ENCODE measurements around the gene PDCD4.

The PDCD4 gene

DNA sequence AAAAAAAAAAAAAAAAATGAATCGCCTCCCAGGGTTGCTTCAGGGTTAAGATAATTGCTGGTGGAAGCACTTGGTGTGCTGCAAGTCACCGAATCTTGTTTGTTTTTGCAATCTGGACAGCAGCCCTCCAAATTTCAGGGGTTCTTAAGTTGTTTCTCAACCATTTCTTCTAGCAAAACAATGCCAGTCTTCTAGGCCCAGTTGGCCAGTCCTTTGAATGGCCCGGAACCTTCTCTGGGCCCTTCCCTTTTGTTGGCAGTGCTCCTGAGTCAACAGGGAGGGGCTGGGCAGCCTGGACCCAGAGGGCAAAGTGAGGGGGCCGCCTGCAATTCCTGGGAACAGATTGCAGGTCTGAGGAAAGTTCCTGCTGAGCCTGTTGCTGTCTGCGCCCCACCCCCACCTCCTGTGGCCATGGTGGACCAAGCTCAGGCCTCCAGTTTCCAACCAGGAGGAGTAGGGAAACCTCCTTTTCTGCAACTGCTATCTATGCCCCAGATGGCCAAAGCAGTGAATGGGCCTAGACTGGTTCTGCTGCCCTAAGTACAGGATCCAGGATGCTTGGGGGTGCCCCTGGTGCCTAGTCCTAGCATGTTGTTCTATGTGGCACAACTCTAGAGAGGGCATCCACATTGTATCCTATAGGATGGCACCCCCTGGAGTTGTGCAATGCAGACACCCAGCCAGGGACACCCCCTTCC is 31.4 kb upstream of the PDCD4 start:
- H3K4me1 ChIP-seq (ENCODE audit: low read length), result peaks cover 57% of the 10 kb centered on the region
- H3F3A ChIP-seq (ENCODE audit: insufficient read depth, low read length), result peaks cover 25% of the 10 kb centered on the region
- no peaks in the 10 kb centered on the region for H3K79me2 ChIP-seq (ENCODE audit: low read length)
- H2AFZ ChIP-seq (ENCODE audit: low read length), result no peak overlapping the region
- TF ChIP-seq, protein P1, sequence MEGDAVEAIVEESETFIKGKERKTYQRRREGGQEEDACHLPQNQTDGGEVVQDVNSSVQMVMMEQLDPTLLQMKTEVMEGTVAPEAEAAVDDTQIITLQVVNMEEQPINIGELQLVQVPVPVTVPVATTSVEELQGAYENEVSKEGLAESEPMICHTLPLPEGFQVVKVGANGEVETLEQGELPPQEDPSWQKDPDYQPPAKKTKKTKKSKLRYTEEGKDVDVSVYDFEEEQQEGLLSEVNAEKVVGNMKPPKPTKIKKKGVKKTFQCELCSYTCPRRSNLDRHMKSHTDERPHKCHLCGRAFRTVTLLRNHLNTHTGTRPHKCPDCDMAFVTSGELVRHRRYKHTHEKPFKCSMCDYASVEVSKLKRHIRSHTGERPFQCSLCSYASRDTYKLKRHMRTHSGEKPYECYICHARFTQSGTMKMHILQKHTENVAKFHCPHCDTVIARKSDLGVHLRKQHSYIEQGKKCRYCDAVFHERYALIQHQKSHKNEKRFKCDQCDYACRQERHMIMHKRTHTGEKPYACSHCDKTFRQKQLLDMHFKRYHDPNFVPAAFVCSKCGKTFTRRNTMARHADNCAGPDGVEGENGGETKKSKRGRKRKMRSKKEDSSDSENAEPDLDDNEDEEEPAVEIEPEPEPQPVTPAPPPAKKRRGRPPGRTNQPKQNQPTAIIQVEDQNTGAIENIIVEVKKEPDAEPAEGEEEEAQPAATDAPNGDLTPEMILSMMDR (IDR thresholded peaks at IDR 0.05; ENCODE audit: low read length), result no peak
- H3K9me2 ChIP-seq (replicated peaks; ENCODE audit: insufficient read depth, low read length), result no peaks in the 10 kb centered on the region
- no peak for DNase-seq
- no peak overlapping the region for H3K9ac ChIP-seq (ENCODE audit: low read length)
- H3K36me3 ChIP-seq (replicated peaks; ENCODE audit: insufficient read depth, low read length), result no peaks in the 10 kb centered on the region
- H3K4me2 ChIP-seq (ENCODE audit: low read depth, low read length), result no peak overlapping the region
- H4K20me1 ChIP-seq (ENCODE audit: insufficient read depth, low read length), result no peaks in the 10 kb centered on the region
- H3K27ac ChIP-seq (ENCODE audit: low read length), result no peak overlapping the region
- no peaks in the 10 kb centered on the region for H3K27me3 ChIP-seq (replicated peaks; ENCODE audit: insufficient read depth, low read length)
- no peaks in the 10 kb centered on the region for H3K9me3 ChIP-seq (replicated peaks; ENCODE audit: insufficient read depth, low read length)
- no peak overlapping the region for H3K4me3 ChIP-seq (ENCODE audit: low read length)

DNA sequence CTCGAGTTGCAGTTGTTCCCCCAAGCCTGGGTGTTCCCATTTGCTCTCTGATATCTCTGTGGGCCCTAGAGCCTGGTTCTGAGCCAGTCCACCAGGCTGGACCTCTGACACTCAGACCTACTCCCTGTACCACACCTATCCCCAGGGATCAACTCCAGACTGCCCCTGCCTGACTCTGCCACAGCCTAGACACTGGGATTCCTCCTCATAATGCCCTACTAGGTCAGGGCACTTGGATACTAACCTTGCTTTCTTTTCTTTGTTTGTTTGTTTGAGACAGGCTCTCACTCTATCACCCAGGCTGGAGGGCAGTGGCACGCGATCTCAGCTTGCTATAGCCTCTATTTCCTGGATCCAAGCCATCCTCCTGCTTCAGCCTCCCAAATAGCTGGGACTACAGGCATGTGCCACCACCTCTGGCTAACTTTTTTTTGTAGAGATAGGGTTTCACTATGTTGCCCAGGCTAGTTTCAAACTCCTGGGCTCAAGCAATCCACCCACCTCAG is 30.8 kb upstream of the PDCD4 start:
- no peaks in the 10 kb centered on the region for H4K20me1 ChIP-seq (ENCODE audit: insufficient read depth, low read length)
- no peak overlapping the region for H3K4me3 ChIP-seq (ENCODE audit: low read length)
- peaks cover 25% of the 10 kb centered on the region for H3F3A ChIP-seq (ENCODE audit: insufficient read depth, low read length)
- no peak for TF ChIP-seq EZH2phosphoT487 (IDR thresholded peaks at IDR 0.05; ENCODE audit: low read length)
- TF ChIP-seq, protein P1 (IDR thresholded peaks at IDR 0.05; ENCODE audit: low read length), result no peak
- no peak for TF ChIP-seq EZH2 (optimal IDR thresholded peaks at IDR 0.05; ENCODE audit: low read depth, low read length)
- peak overlapping the region; percentile 81; the same call in 1 of the 2 replicates for H3K4me2 ChIP-seq (ENCODE audit: low read depth, low read length)
- peaks cover 63% of the 10 kb centered on the region for H3K4me1 ChIP-seq (ENCODE audit: low read length)
- H3K27me3 ChIP-seq (replicated peaks; ENCODE audit: insufficient read depth, low read length), result no peaks in the 10 kb centered on the region
- H3K9me2 ChIP-seq (replicated peaks; ENCODE audit: insufficient read depth, low read length), result no peaks in the 10 kb centered on the region
- peak overlapping the region; percentile 29; the same call in 1 of the 2 replicates for H3K9ac ChIP-seq (ENCODE audit: low read length)
- peak overlapping the region; percentile 13; the same call in 1 of the 2 replicates for H2AFZ ChIP-seq (ENCODE audit: low read length)
- no peak for DNase-seq
- H3K79me2 ChIP-seq (ENCODE audit: low read length), result no peaks in the 10 kb centered on the region
- H3K36me3 ChIP-seq (replicated peaks; ENCODE audit: insufficient read depth, low read length), result no peaks in the 10 kb centered on the region
- no peaks in the 10 kb centered on the region for H3K9me3 ChIP-seq (replicated peaks; ENCODE audit: insufficient read depth, low read length)
- H3K27ac ChIP-seq (ENCODE audit: low read length), result peak overlapping the region; percentile 99

DNA sequence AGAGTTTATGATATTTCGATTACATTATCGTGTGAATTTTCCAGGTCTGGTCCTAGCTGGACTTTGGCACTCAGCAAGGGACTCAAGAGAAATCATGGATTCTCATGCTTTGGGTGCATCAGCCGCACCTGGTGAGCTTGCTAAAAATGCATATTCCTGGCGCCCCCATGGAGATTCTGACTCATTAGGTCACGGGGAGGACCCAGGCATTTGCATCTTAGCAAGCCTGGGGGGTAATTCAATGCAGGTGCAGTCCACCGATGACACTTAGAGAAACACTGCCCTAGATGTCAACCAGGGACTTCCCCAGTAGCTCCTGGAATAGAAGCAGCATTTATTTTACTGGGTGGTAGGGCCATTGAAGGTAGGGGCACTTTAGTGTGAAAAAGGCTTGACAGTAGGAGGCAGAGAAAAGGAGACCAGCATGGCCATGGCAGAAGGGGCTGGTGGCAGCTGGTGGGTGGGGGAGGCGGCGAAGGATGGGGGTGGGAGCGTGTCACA is 29.9 kb upstream of the PDCD4 start:
- peak overlapping the region; percentile 52 for H3K4me3 ChIP-seq (ENCODE audit: low read length)
- peaks cover 25% of the 10 kb centered on the region for H3F3A ChIP-seq (ENCODE audit: insufficient read depth, low read length)
- no peaks in the 10 kb centered on the region for H3K9me2 ChIP-seq (replicated peaks; ENCODE audit: insufficient read depth, low read length)
- H3K27ac ChIP-seq (ENCODE audit: low read length), result peak overlapping the region; percentile 99
- no peaks in the 10 kb centered on the region for H3K27me3 ChIP-seq (replicated peaks; ENCODE audit: insufficient read depth, low read length)
- H3K4me1 ChIP-seq (ENCODE audit: low read length), result peaks cover 69% of the 10 kb centered on the region
- no peaks in the 10 kb centered on the region for H3K9me3 ChIP-seq (replicated peaks; ENCODE audit: insufficient read depth, low read length)
- no peaks in the 10 kb centered on the region for H4K20me1 ChIP-seq (ENCODE audit: insufficient read depth, low read length)
- no peaks in the 10 kb centered on the region for H3K36me3 ChIP-seq (replicated peaks; ENCODE audit: insufficient read depth, low read length)
- H3K4me2 ChIP-seq (ENCODE audit: low read depth, low read length), result peak overlapping the region; percentile 81
- H3K9ac ChIP-seq (ENCODE audit: low read length), result peak overlapping the region; percentile 87
- no peaks in the 10 kb centered on the region for H3K79me2 ChIP-seq (ENCODE audit: low read length)
- no peak for TF ChIP-seq EZH2 (optimal IDR thresholded peaks at IDR 0.05; ENCODE audit: low read depth, low read length)
- TF ChIP-seq EZH2phosphoT487 (IDR thresholded peaks at IDR 0.05; ENCODE audit: low read length), result no peak
- TF ChIP-seq, protein P1 (IDR thresholded peaks at IDR 0.05; ENCODE audit: low read length), result no peak
- no peak overlapping the region; the same call in 1 of the 2 replicates for H2AFZ ChIP-seq (ENCODE audit: low read length)
- DNase-seq, result peak; percentile 94

Measured in MM.1S (cell line).